Thyroid gland (tissue), 4 donors: ENCODE data around the gene MYH6. TPM values are rescaled to one million over a fixed set of nuclear protein-coding genes. Genes with fewer than 3 reads are reported as not detected.

Experiments
- DNase-seq, 2 donors: peaks; one replicate each; pipeline ENCODE4 v3.0.0-alpha.2; 2019
- H3K27ac ChIP-seq, 3 donors: fragments of 200-600 bp; sonication (generic); 1 replicate in 2 of 3; 2 replicates in 1 of 3; pipeline ENCODE4 v1.5.1; 2016 to 2019; ENCODE audit warnings: mild to moderate bottlenecking in 1 of 3, moderate library complexity in 1 of 3
- H3K27me3 ChIP-seq: fragments of 200-600 bp; sonication (generic); one replicate; pipeline ENCODE4 v1.5.1; 2019
- H3K36me3 ChIP-seq, 2 donors: fragments of 200-600 bp; sonication (generic); one replicate each; pipeline ENCODE4 v1.5.1; 2016 to 2019
- H3K4me1 ChIP-seq, 2 donors: fragments of 200-600 bp; sonication (generic); one replicate each; pipeline ENCODE4 v1.5.1; 2017 to 2019
- H3K4me3 ChIP-seq, 3 donors: fragments of 200-600 bp; sonication (generic); replicated peaks in 1 of 3; 1 replicate in 2 of 3; 2 replicates in 1 of 3; pipeline ENCODE4 v1.5.1; 2016; ENCODE audit warnings: mild to moderate bottlenecking in 1 of 3
- H3K9me3 ChIP-seq: fragments of 200-600 bp; sonication (generic); one replicate; pipeline ENCODE4 v1.5.1; 2017
- CTCF ChIP-seq, 6 experiments: fragments of 200-600 bp in 3 of 6; fragments of 450-650 bp in 3 of 6; sonication (generic) in 3 of 6; IDR thresholded peaks; one replicate each; pipeline ENCODE4 v1.5.1; 2016 to 2019; ENCODE audit warnings: antibody characterized with exemption in 6 of 6, mild to moderate bottlenecking in 2 of 6, inconsistent platforms in 1 of 6, moderate library complexity in 1 of 6
- POLR2A ChIP-seq, 2 donors: fragments of 450-650 bp; IDR thresholded peaks; one replicate each; pipeline ENCODE4 v1.6.1; 2017; ENCODE audit warnings: antibody characterized with exemption in 2 of 2, mild to moderate bottlenecking in 2 of 2, moderate library complexity in 1 of 2
- WGBS, 2 donors: methylation state at CpG; one replicate each; pipeline ENCODE4 v1.1.5; 2017; 5-methylcytosine and 5-hydroxymethylcytosine counted together
- intact Hi-C: fragments of 100-400 bp; cut with DNase I; formaldehyde crosslinking; loops from one replicate; pipeline ENCODE4 v1.15.1; 2023
- total RNA-seq, 4 donors: library from RNA; depleted of rRNA; stranded (reverse); fragments of >200 nt; gene quantifications; one replicate each; pipeline ENCODE4 v1.2.3, GENCODE V29; 2016

The MYH6 gene
- total RNA-seq, 4 donors from 2014 or later = not detected

GRCh38 chr14:23351681-23352505 lies 56.2 kb downstream of the MYH6 start:
- Histone ChIP-seq H3K27ac (no peak overlapping the region), H3K27me3 (no peaks in the 10 kb centered on the region), H3K4me3 (peak overlapping the region; percentile 73 to 80 (median 78)), H3K36me3 (no peaks in the 10 kb centered on the region), H3K4me1 (peaks cover 0 to 12% of the 10 kb centered on the region in 2 donors), H3K9me3 (no peaks in the 10 kb centered on the region)
- 7 to 11% methylated on average over 22 to 23 of the region's 61 CpGs for WGBS, 2 donors
- intact Hi-C loops = no loop called here
- peak; percentile 29 to 32 for DNase-seq
- TF ChIP-seq POLR2A (IDR thresholded peaks at IDR 0.05) (peak in 1 of 2 donors; percentile 15), CTCF (IDR thresholded peaks at IDR 0.05) (no peak)

GRCh38 chr14:23349156-23349845 lies 58.8 kb downstream of the MYH6 start:
- no peak for DNase-seq
- Histone ChIP-seq H3K36me3 (no peaks in the 10 kb centered on the region), H3K9me3 (no peaks in the 10 kb centered on the region), H3K4me1 (peaks cover 0 to 12% of the 10 kb centered on the region in 2 donors), H3K27me3 (no peaks in the 10 kb centered on the region), H3K4me3 (no peak overlapping the region), H3K27ac (no peak overlapping the region)
- TF ChIP-seq CTCF (IDR thresholded peaks at IDR 0.05) = no peak
- no peak for TF ChIP-seq POLR2A (IDR thresholded peaks at IDR 0.05)
- intact Hi-C loops = no loop called here
- 87 to 94% methylated on average over 5 to 7 of the region's 8 CpGs for WGBS, 2 donors

DNA sequence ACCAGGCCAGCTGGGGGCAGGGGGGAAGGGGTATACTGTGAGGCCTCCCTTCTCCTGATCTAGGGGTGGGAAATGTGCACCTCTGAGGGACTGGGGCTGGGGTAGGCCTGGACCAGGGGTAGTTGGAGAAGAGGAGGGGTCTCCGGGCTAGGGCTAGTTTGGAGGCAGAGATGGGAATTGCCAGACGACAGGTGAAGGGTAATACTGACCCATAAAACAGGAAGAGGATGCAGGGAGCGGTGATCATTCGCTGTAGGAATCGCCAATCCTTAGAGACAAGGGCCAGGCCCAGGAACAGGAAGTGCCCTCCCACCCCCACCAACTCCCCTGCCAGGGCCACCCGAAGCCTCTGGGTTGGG lies 59.8 kb downstream of the MYH6 start:
- Histone ChIP-seq H3K4me1 (peaks cover 0 to 10% of the 10 kb centered on the region in 2 donors), H3K36me3 (no peaks in the 10 kb centered on the region), H3K9me3 (no peaks in the 10 kb centered on the region), H3K4me3 (no peak overlapping the region), H3K27me3 (no peaks in the 10 kb centered on the region), H3K27ac (no peak overlapping the region)
- intact Hi-C loops = no loop called here
- TF ChIP-seq CTCF (IDR thresholded peaks at IDR 0.05) = no peak
- no peak for TF ChIP-seq POLR2A (IDR thresholded peaks at IDR 0.05)
- 88% methylated on average over 6 of the region's 6 CpGs for WGBS, 2 donors
- DNase-seq = no peak

- intact Hi-C loops = no loop called here
- DNase-seq = no peak
- 91 to 93% methylated on average over 11 to 18 of the region's 19 CpGs for WGBS, 2 donors
- no peaks in the 10 kb centered on the region for H3K36me3 ChIP-seq
- no peak overlapping the region for H3K4me3 ChIP-seq
- no peaks in the 10 kb centered on the region for H3K27me3 ChIP-seq
- H3K9me3 ChIP-seq = no peaks in the 10 kb centered on the region
- peaks cover 0 to 6% of the 10 kb centered on the region in 2 donors for H3K4me1 ChIP-seq
- no peak for TF ChIP-seq CTCF (IDR thresholded peaks at IDR 0.05)
- TF ChIP-seq POLR2A (IDR thresholded peaks at IDR 0.05) = no peak
- H3K27ac ChIP-seq = no peak overlapping the region
Measured at GRCh38 chr14:23347406-23348296, 60.4 kb downstream of the MYH6 start.
